Adrenal gland (tissue), 5 donors: ENCODE results near the gene HIC2.
"Not testable (repeated sequence)": the region's sequence is repeated elsewhere in the genome, so short reads cannot be mapped to it uniquely, and the experiment has no call there.

Experiments used
- POLR2A ChIP-seq, 2 donors: fragments of 450-650 bp; IDR thresholded peaks; one replicate each; pipeline ENCODE4 v1.6.1; 2017; ENCODE audit warnings: antibody characterized with exemption in 2 of 2, mild to moderate bottlenecking in 2 of 2, moderate library complexity in 1 of 2
- TF ChIP-seq, protein P1 (sequence below), 6 experiments: fragments of 450-650 bp in 4 of 6; fragments of 200-600 bp in 2 of 6; sonication (generic) in 1 of 6; IDR thresholded peaks; 1 replicate in 5 of 6; 2 replicates in 1 of 6; pipeline versions ENCODE4 v1.5.1 to v1.8.0; 2016 to 2021; ENCODE audit warnings: antibody characterized with exemption in 6 of 6, mild to moderate bottlenecking in 2 of 6, moderate library complexity in 1 of 6
- donor health status: DM: no; HTN: no; CAD: no.

- TF ChIP-seq, protein P1, sequence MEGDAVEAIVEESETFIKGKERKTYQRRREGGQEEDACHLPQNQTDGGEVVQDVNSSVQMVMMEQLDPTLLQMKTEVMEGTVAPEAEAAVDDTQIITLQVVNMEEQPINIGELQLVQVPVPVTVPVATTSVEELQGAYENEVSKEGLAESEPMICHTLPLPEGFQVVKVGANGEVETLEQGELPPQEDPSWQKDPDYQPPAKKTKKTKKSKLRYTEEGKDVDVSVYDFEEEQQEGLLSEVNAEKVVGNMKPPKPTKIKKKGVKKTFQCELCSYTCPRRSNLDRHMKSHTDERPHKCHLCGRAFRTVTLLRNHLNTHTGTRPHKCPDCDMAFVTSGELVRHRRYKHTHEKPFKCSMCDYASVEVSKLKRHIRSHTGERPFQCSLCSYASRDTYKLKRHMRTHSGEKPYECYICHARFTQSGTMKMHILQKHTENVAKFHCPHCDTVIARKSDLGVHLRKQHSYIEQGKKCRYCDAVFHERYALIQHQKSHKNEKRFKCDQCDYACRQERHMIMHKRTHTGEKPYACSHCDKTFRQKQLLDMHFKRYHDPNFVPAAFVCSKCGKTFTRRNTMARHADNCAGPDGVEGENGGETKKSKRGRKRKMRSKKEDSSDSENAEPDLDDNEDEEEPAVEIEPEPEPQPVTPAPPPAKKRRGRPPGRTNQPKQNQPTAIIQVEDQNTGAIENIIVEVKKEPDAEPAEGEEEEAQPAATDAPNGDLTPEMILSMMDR (IDR thresholded peaks at IDR 0.05): not testable (repeated sequence)
- not testable (repeated sequence) for TF ChIP-seq POLR2A (IDR thresholded peaks at IDR 0.05)
These were observed 55.8 kb downstream of the HIC2 start for GRCh38 chr22:21472984-21473383.
